ENCODE data around the gene ZNF883. TPM values are rescaled to one million over a fixed set of nuclear protein-coding genes. Genes with fewer than 3 reads are reported as not detected.
"Not testable (repeated sequence)": the region's sequence is repeated elsewhere in the genome, so short reads cannot be mapped to it uniquely, and the experiment has no call there.

ZNF883 gene
- polyA plus RNA-seq (2013, experiment 1 of 2; ENCODE audit: insufficient read length): 0.45 TPM
- 0.63 TPM for polyA plus RNA-seq (2013, experiment 2 of 2; ENCODE audit: insufficient read length)

- DNase-seq: peak; percentile 47
Observed at GRCh38 chr9:113011911-113012381, at the start of gene ZNF883. Gene ZNF883 (minus strand): TSS chr9:113012192.

GRCh38 chr9:113061072-113061850 lies 49.3 kb upstream of the ZNF883 start:
- not testable (repeated sequence) for DNase-seq

GRCh38 chr9:113059581-113060284 lies 47.7 kb upstream of the ZNF883 start:
- peak; percentile 34 for DNase-seq

GRCh38 chr9:113057193-113057592 lies 45.2 kb upstream of the ZNF883 start:
- DNase-seq: no peak

GRCh38 chr9:113056191-113057106 lies 44.5 kb upstream of the ZNF883 start, which contains the start of gene ZFP37:
Gene ZFP37 (minus strand): TSS chr9:113056724. CDS start chr9:113056688, 36 bp downstream.
- peak; percentile 89 for DNase-seq

GRCh38 chr9:113042884-113043657 lies 31.1 kb upstream of the ZNF883 start:
- DNase-seq: no peak

- no peak for DNase-seq
Observed at GRCh38 chr9:113026200-113026599, 14.2 kb upstream of the ZNF883 start.

GRCh38 chr9:113018247-113018646 lies 6.3 kb upstream of the ZNF883 start:
- DNase-seq: no peak

GRCh38 chr9:113012492-113012891 lies 500 bp upstream of the ZNF883 start:
- no peak for DNase-seq

- no peak for DNase-seq
Observed at GRCh38 chr9:113005777-113006176, 6.2 kb downstream of the ZNF883 start.

- DNase-seq: no peak
Observed at GRCh38 chr9:112997236-112997941, 14.6 kb downstream of the ZNF883 start.

- no peak for DNase-seq
Observed at GRCh38 chr9:112971415-112971814, 40.6 kb downstream of the ZNF883 start.

- no peak for DNase-seq
Observed at GRCh38 chr9:112970939-112971338, 41.1 kb downstream of the ZNF883 start.

GRCh38 chr9:112969730-112970129 lies 42.3 kb downstream of the ZNF883 start:
- DNase-seq: no peak

GRCh38 chr9:112955550-112955949 lies 56.4 kb downstream of the ZNF883 start:
- DNase-seq: no peak

- no peak for DNase-seq
Observed at GRCh38 chr9:112945620-112946208, 66.3 kb downstream of the ZNF883 start.

- DNase-seq: no peak
Observed at GRCh38 chr9:112939418-112939817, 72.6 kb downstream of the ZNF883 start.

GRCh38 chr9:112933696-112934095 lies 78.3 kb downstream of the ZNF883 start:
- no peak for DNase-seq

GRCh38 chr9:112925058-112925641 lies 86.8 kb downstream of the ZNF883 start:
- peak; percentile 26 for DNase-seq

GRCh38 chr9:112921549-112921948 lies 90.4 kb downstream of the ZNF883 start:
- peak; percentile 24 for DNase-seq
